ENCODE data around the gene PAMR1. TPM values are rescaled to one million over a fixed set of nuclear protein-coding genes. Genes with fewer than 3 reads are reported as not detected.

The PAMR1 gene
- total RNA-seq, 4 donors from 2014 or later = 2.6 to 15.6 (median 6.0) TPM

- TF ChIP-seq CTCF (IDR thresholded peaks at IDR 0.05; ENCODE audit: low read depth) = no peak
Measured at GRCh38 chr11:35540526-35540925, 15.1 kb upstream of the PAMR1 start.

- TF ChIP-seq CTCF (IDR thresholded peaks at IDR 0.05; ENCODE audit: low read depth) = no peak
Measured at GRCh38 chr11:35539781-35540281, 14.4 kb upstream of the PAMR1 start.

GRCh38 chr11:35539256-35539655, 13.8 kb upstream of the PAMR1 start:
- TF ChIP-seq CTCF (IDR thresholded peaks at IDR 0.05; ENCODE audit: low read depth) = no peak

DNA sequence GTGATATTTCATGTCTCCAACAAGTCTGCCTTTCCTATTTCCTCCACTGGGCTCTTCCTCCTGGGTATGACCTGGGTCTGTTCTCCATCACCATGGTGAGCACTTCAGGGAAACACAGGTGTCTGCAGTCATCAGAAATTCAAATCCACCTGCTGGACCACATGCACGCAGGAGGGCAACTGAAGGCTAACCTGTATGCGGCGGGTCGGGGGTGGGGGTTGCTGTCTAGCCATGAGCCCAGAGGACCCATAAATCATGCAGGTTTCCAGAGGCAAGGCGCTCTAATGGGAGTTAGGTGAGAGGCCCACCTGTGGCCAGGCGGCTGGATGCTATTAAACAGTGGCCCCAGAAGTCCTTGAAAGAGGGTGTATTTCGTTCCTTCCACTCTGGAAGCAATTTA, 11.1 kb upstream of the PAMR1 start:
- TF ChIP-seq CTCF (IDR thresholded peaks at IDR 0.05; ENCODE audit: low read depth) = no peak

- TF ChIP-seq CTCF (IDR thresholded peaks at IDR 0.05; ENCODE audit: low read depth) = no peak
Measured at GRCh38 chr11:35531246-35531645, 5.8 kb upstream of the PAMR1 start.

GRCh38 chr11:35529971-35530495, 4.6 kb upstream of the PAMR1 start:
- TF ChIP-seq CTCF (IDR thresholded peaks at IDR 0.05; ENCODE audit: low read depth) = no peak

DNA sequence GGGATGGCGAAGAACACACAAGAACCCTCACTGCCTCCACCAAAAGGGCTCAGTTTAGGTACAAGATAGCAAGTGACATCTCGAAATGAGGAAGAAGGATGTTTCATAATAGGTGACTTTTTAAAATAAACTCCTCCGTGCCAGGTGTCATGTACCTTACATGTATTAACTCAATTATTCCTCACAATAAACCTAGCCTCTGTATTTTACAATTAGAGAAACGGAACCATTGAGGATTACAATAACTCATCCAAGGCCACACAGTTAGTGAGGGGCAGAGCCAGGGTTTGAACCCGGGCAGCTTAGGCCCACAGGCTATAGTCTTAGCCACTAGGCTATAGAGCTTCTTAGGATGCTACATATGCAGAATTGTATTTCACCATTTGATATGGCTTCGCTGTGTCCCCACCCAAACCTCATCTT, 965 bp upstream of the PAMR1 start:
- TF ChIP-seq CTCF (IDR thresholded peaks at IDR 0.05; ENCODE audit: low read depth) = no peak
